Coronary artery (tissue), 2 donors: ENCODE data around the gene LIX1L.

ENCODE experiments used
- DNase-seq: peaks from one replicate; pipeline ENCODE4 v3.0.0-alpha.2; 2017; ENCODE audit warnings: low spot score
- H3K27ac ChIP-seq, 2 donors: fragments of 200-600 bp; sonication (generic); one replicate each; pipeline ENCODE4 v1.5.1; 2016 to 2019
- H3K4me3 ChIP-seq: fragments of 200-600 bp; sonication (generic); 2 replicates; pipeline ENCODE4 v1.5.1; 2016; ENCODE audit warnings: mild to moderate bottlenecking, moderate library complexity
- CTCF ChIP-seq: fragments of 200-600 bp; sonication (generic); IDR thresholded peaks from one replicate; pipeline ENCODE4 v1.5.1; 2019; ENCODE audit warnings: antibody characterized with exemption

LIX1L gene

GRCh38 chr1:145892486-145893087 is 65.2 kb downstream of the LIX1L start:
- no peak for DNase-seq
- Histone ChIP-seq H3K27ac (peak overlapping the region; percentile 91 to 95), H3K4me3 (peak overlapping the region; percentile 25)
- TF ChIP-seq CTCF, result no peak

GRCh38 chr1:145891587-145892485 is 66.0 kb downstream of the LIX1L start:
- TF ChIP-seq CTCF, result peak; percentile 82
- Histone ChIP-seq H3K4me3 (peak overlapping the region; percentile 25), H3K27ac (peak overlapping the region; percentile 91 to 95)
- DNase-seq, result peak; percentile 96

- DNase-seq, result peak; percentile 67
- Histone ChIP-seq H3K4me3 (peak overlapping the region; percentile 25), H3K27ac (peak overlapping the region; percentile 91 to 95)
- no peak for TF ChIP-seq CTCF
These were observed 66.7 kb downstream of the LIX1L start for GRCh38 chr1:145891143-145891542.

GRCh38 chr1:145889722-145890121 is 68.1 kb downstream of the LIX1L start:
- peak overlapping the region; percentile 39 to 47 for H3K27ac ChIP-seq
- no peak for DNase-seq
- TF ChIP-seq CTCF, result no peak
- no peak overlapping the region for H3K4me3 ChIP-seq

GRCh38 chr1:145887631-145888030 is 70.2 kb downstream of the LIX1L start:
- H3K4me3 ChIP-seq, result no peak overlapping the region
- DNase-seq, result no peak
- no peak for TF ChIP-seq CTCF
- peak overlapping the region in 1 of 2 donors; percentile 37 for H3K27ac ChIP-seq

GRCh38 chr1:145886816-145887215 is 71.0 kb downstream of the LIX1L start:
- H3K27ac ChIP-seq, result peak overlapping the region; percentile 13 to 33
- TF ChIP-seq CTCF, result no peak
- no peak for DNase-seq
- no peak overlapping the region for H3K4me3 ChIP-seq
